Tibial nerve (tissue), 4 donors: ENCODE results near the gene STING1.

Experiments
- EP300 ChIP-seq, 2 donors: sonication (generic); formaldehyde crosslinking; IDR thresholded peaks; one replicate each; pipeline ENCODE4 v1.6.1; 2017; ENCODE audit warnings: antibody characterized with exemption in 2 of 2, mild to moderate bottlenecking in 1 of 2
- POLR2A ChIP-seq, 2 donors: fragments of 450-650 bp; IDR thresholded peaks; one replicate each; pipeline ENCODE4 v1.6.1; 2017; ENCODE audit warnings: antibody characterized with exemption in 2 of 2, mild to moderate bottlenecking in 2 of 2, moderate library complexity in 2 of 2
- TF ChIP-seq, protein P1 (sequence below), 5 experiments: fragments of 200-600 bp in 3 of 5; fragments of 450-650 bp in 2 of 5; sonication (generic) in 3 of 5; IDR thresholded peaks; one replicate each; pipeline ENCODE4 v1.5.1; 2016 to 2019; ENCODE audit warnings: antibody characterized with exemption in 5 of 5, mild to moderate bottlenecking in 3 of 5, moderate library complexity in 2 of 5

DNA sequence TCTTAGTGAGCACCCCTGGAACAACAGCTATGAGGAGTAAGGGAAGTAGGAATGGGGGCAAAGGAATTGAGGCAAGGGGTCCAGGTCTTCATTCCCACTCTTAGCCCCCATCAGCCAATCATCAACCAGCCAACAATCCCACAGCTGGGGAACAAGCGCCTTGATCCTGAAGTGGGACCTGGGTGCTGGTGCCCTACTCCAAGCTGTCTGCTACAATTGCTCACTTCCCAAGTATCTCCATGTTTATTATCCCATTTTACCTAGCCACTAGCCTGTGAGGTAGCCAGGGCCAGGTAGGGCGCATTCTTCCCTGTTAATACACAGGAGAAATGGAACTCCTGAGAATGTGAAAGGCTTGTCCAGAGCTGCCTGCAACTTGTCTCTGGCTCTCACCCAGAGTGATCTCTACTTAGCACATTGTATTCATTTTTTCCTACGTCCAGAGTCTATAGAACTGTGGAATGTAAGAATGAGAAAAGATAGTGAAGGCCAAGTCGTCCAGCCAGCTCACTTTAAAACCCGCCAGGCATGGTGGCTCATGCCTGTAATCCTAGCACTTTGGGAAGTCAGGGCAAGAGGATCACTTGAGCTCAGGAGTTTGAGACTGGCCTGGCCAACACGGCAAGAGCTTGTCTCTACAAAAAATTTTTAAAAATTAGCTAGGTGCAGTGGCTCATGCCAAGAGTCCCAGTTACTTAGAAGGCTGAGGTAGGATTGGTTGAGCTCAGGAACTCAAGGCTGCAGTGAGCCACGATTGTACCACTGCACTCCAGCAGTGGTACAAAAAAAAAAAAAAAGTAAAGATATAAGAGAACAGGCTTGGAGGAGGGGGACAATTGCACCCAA is 37.0 kb downstream of the STING1 start:
- no peak for TF ChIP-seq POLR2A (IDR thresholded peaks at IDR 0.05)
- TF ChIP-seq, protein P1, sequence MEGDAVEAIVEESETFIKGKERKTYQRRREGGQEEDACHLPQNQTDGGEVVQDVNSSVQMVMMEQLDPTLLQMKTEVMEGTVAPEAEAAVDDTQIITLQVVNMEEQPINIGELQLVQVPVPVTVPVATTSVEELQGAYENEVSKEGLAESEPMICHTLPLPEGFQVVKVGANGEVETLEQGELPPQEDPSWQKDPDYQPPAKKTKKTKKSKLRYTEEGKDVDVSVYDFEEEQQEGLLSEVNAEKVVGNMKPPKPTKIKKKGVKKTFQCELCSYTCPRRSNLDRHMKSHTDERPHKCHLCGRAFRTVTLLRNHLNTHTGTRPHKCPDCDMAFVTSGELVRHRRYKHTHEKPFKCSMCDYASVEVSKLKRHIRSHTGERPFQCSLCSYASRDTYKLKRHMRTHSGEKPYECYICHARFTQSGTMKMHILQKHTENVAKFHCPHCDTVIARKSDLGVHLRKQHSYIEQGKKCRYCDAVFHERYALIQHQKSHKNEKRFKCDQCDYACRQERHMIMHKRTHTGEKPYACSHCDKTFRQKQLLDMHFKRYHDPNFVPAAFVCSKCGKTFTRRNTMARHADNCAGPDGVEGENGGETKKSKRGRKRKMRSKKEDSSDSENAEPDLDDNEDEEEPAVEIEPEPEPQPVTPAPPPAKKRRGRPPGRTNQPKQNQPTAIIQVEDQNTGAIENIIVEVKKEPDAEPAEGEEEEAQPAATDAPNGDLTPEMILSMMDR (IDR thresholded peaks at IDR 0.05) = no peak
- TF ChIP-seq EP300 (IDR thresholded peaks at IDR 0.05) = no peak
